ENCODE measurements around the gene ZMAT3. TPM values are rescaled to one million over a fixed set of nuclear protein-coding genes. Genes with fewer than 3 reads are reported as not detected.
"Not testable (repeated sequence)": the region's sequence is repeated elsewhere in the genome, so short reads cannot be mapped to it uniquely, and the experiment has no call there.

Gene ZMAT3
- total and polyA plus RNA-seq, 3 experiments from 2014 or later, result 10.7 to 16.3 (median 14.7) TPM

GRCh38 chr3:179067839-179068238 is 3.8 kb downstream of the ZMAT3 start:
- no peak for DNase-seq
- H3K9me3 Mint-ChIP-seq, result no peaks in the 10 kb centered on the region

GRCh38 chr3:179067291-179067690 is 4.3 kb downstream of the ZMAT3 start:
- H3K4me1 Mint-ChIP-seq, result peaks cover 28 to 65% (median 64%) of the 10 kb centered on the region in 3 donors
- H3K27ac Mint-ChIP-seq, result peak overlapping the region in 1 of 8 donors; percentile 81
- H3K9me3 Mint-ChIP-seq, result no peaks in the 10 kb centered on the region
- no peak for DNase-seq
- no peaks in the 10 kb centered on the region for H3K27me3 Mint-ChIP-seq
- peaks cover 6 to 46% (median 12%) of the 10 kb centered on the region in 3 donors for H3K36me3 Mint-ChIP-seq
- ChIA-PET POLR2A (no interaction called here), CTCF (interaction anchor here (1.4 kb wide), 1 partner anchor 249 kb away, joined by 4 read pairs; no protein-coding TSS in a partner anchor)
- Histone ChIP-seq H3K9me3 (ENCODE audit: low read length) (no peaks in the 10 kb centered on the region), H3K4me3 (ENCODE audit: low read length) (no peak overlapping the region), H3K27ac (ENCODE audit: low read depth, low read length) (no peak overlapping the region), H3K36me3 (ENCODE audit: insufficient read depth, low read length) (no peaks in the 10 kb centered on the region), H3K4me1 (ENCODE audit: insufficient read depth, low read length) (peaks cover 32% of the 10 kb centered on the region), H3K27me3 (ENCODE audit: insufficient read depth, low read length, poor library complexity, severe bottlenecking) (no peaks in the 10 kb centered on the region)
- H3K4me3 Mint-ChIP-seq, result peak overlapping the region in 1 of 7 donors; percentile 44

More at GRCh38 chr3:179067839-179068238, 3.8 kb downstream of the ZMAT3 start:
- H3K36me3 Mint-ChIP-seq, result peaks cover 6 to 43% (median 12%) of the 10 kb centered on the region in 3 donors
- peaks cover 26 to 63% (median 62%) of the 10 kb centered on the region in 3 donors for H3K4me1 Mint-ChIP-seq
- POLR2A ChIA-PET, result no interaction called here
- H3K4me3 ChIP-seq (ENCODE audit: low read length), result no peak overlapping the region
- H3K9me3 ChIP-seq (ENCODE audit: low read length), result no peaks in the 10 kb centered on the region
- peak overlapping the region in 2 of 7 donors; percentile 22 to 44 for H3K4me3 Mint-ChIP-seq
- H3K4me1 ChIP-seq (ENCODE audit: insufficient read depth, low read length), result peaks cover 31% of the 10 kb centered on the region
- no peak overlapping the region for H3K27ac ChIP-seq (ENCODE audit: low read depth, low read length)
- no peaks in the 10 kb centered on the region for H3K36me3 ChIP-seq (ENCODE audit: insufficient read depth, low read length)
- no peaks in the 10 kb centered on the region for H3K27me3 Mint-ChIP-seq
- peak overlapping the region in 2 of 8 donors; percentile 21 to 33 for H3K27ac Mint-ChIP-seq
- CTCF ChIA-PET, result interaction anchor here (1.4 to 3.8 kb wide), 2 partner anchors 52 to 248 kb away, joined by 4 to 12 read pairs; no protein-coding TSS in a partner anchor
- H3K27me3 ChIP-seq (ENCODE audit: insufficient read depth, low read length, poor library complexity, severe bottlenecking), result no peaks in the 10 kb centered on the region

- no peak for DNase-seq
- no peak overlapping the region for H3K27ac ChIP-seq (ENCODE audit: low read depth, low read length)
- ChIA-PET POLR2A (no interaction called here), CTCF (interaction anchor here (1.2 to 1.6 kb wide), 2 partner anchors 49 to 252 kb away, joined by 3 to 9 read pairs; no protein-coding TSS in a partner anchor)
- Mint-ChIP-seq H3K36me3 (peaks cover 10 to 57% (median 16%) of the 10 kb centered on the region in 3 donors), H3K4me1 (peaks cover 23 to 64% (median 56%) of the 10 kb centered on the region in 3 donors), H3K27ac (no peak overlapping the region), H3K27me3 (no peaks in the 10 kb centered on the region), H3K4me3 (no peak overlapping the region), H3K9me3 (no peaks in the 10 kb centered on the region)
- H3K4me3 ChIP-seq (ENCODE audit: low read length), result no peak overlapping the region
- no peaks in the 10 kb centered on the region for H3K9me3 ChIP-seq (ENCODE audit: low read length)
- H3K27me3 ChIP-seq (ENCODE audit: insufficient read depth, low read length, poor library complexity, severe bottlenecking), result no peaks in the 10 kb centered on the region
- H3K36me3 ChIP-seq (ENCODE audit: insufficient read depth, low read length), result no peaks in the 10 kb centered on the region
- H3K4me1 ChIP-seq (ENCODE audit: insufficient read depth, low read length), result peaks cover 11% of the 10 kb centered on the region
These were observed 7.6 kb downstream of the ZMAT3 start for GRCh38 chr3:179063945-179064560.

GRCh38 chr3:179056326-179056725 is 15.3 kb downstream of the ZMAT3 start:
- ChIA-PET CTCF (no interaction called here), POLR2A (no interaction called here)
- Histone ChIP-seq H3K27me3 (ENCODE audit: insufficient read depth, low read length, poor library complexity, severe bottlenecking) (no peaks in the 10 kb centered on the region), H3K9me3 (ENCODE audit: low read length) (no peaks in the 10 kb centered on the region), H3K4me3 (ENCODE audit: low read length) (no peak overlapping the region), H3K4me1 (ENCODE audit: insufficient read depth, low read length) (no peaks in the 10 kb centered on the region), H3K27ac (ENCODE audit: low read depth, low read length) (no peak overlapping the region), H3K36me3 (ENCODE audit: insufficient read depth, low read length) (no peaks in the 10 kb centered on the region)
- H3K27me3 Mint-ChIP-seq, result no peaks in the 10 kb centered on the region
- peaks cover 16 to 41% (median 19%) of the 10 kb centered on the region in 3 donors for H3K36me3 Mint-ChIP-seq
- H3K4me1 Mint-ChIP-seq, result peaks cover 13 to 30% (median 24%) of the 10 kb centered on the region in 3 donors
- peaks cover 0 to 4% (median 0%) of the 10 kb centered on the region in 5 donors for H3K9me3 Mint-ChIP-seq
- H3K4me3 Mint-ChIP-seq, result no peak overlapping the region
- no peak overlapping the region for H3K27ac Mint-ChIP-seq
- no peak for DNase-seq

- H3K27me3 Mint-ChIP-seq; POLR2A ChIA-PET; H3K27ac Mint-ChIP-seq; H3K36me3 ChIP-seq (ENCODE audit: insufficient read depth, low read length); H3K4me1 ChIP-seq (ENCODE audit: insufficient read depth, low read length); DNase-seq; H3K9me3 ChIP-seq (ENCODE audit: low read length); H3K4me3 Mint-ChIP-seq; H3K4me3 ChIP-seq (ENCODE audit: low read length); H3K9me3 Mint-ChIP-seq; CTCF ChIA-PET; H3K27me3 ChIP-seq (ENCODE audit: insufficient read depth, low read length, poor library complexity, severe bottlenecking); H3K27ac ChIP-seq (ENCODE audit: low read depth, low read length): not testable (repeated sequence)
- H3K4me1 Mint-ChIP-seq, result peaks cover 20 to 29% (median 28%) of the 10 kb centered on the region in 3 donors
- peaks cover 22 to 32% (median 24%) of the 10 kb centered on the region in 3 donors for H3K36me3 Mint-ChIP-seq
These were observed 17.0 kb downstream of the ZMAT3 start for GRCh38 chr3:179054565-179054964.

GRCh38 chr3:179046497-179047353 is 24.9 kb downstream of the ZMAT3 start:
- H3K27me3 ChIP-seq (ENCODE audit: insufficient read depth, low read length, poor library complexity, severe bottlenecking), result no peaks in the 10 kb centered on the region
- no peak for DNase-seq
- no peak overlapping the region for H3K4me3 ChIP-seq (ENCODE audit: low read length)
- H3K9me3 ChIP-seq (ENCODE audit: low read length), result no peaks in the 10 kb centered on the region
- no peak overlapping the region for H3K4me3 Mint-ChIP-seq
- H3K36me3 ChIP-seq (ENCODE audit: insufficient read depth, low read length), result no peaks in the 10 kb centered on the region
- no peaks in the 10 kb centered on the region for H3K27me3 Mint-ChIP-seq
- peak overlapping the region in 1 of 8 donors; percentile 11 for H3K27ac Mint-ChIP-seq
- no peak overlapping the region for H3K27ac ChIP-seq (ENCODE audit: low read depth, low read length)
- POLR2A ChIA-PET, result no interaction called here
- H3K4me1 Mint-ChIP-seq, result peaks cover 46 to 59% (median 57%) of the 10 kb centered on the region in 3 donors
- H3K9me3 Mint-ChIP-seq, result peaks cover 0 to 2% (median 0%) of the 10 kb centered on the region in 5 donors
- CTCF ChIA-PET, result interaction anchor here (1.0 to 1.6 kb wide), 2 partner anchors 26 to 270 kb away, joined by 3 read pairs; no protein-coding TSS in a partner anchor
- H3K36me3 Mint-ChIP-seq, result peaks cover 7 to 23% (median 15%) of the 10 kb centered on the region in 3 donors
- H3K4me1 ChIP-seq (ENCODE audit: insufficient read depth, low read length), result peaks cover 5% of the 10 kb centered on the region

- Histone ChIP-seq H3K9me3 (ENCODE audit: low read length) (no peaks in the 10 kb centered on the region), H3K27ac (ENCODE audit: low read depth, low read length) (no peak overlapping the region), H3K27me3 (ENCODE audit: insufficient read depth, low read length, poor library complexity, severe bottlenecking) (no peaks in the 10 kb centered on the region), H3K36me3 (ENCODE audit: insufficient read depth, low read length) (no peaks in the 10 kb centered on the region), H3K4me1 (ENCODE audit: insufficient read depth, low read length) (peaks cover 5% of the 10 kb centered on the region), H3K4me3 (ENCODE audit: low read length) (no peak overlapping the region)
- H3K27ac Mint-ChIP-seq, result peak overlapping the region in 2 of 8 donors; percentile 21 to 52
- peaks cover 7 to 27% (median 20%) of the 10 kb centered on the region in 3 donors for H3K36me3 Mint-ChIP-seq
- DNase-seq, result no peak
- ChIA-PET POLR2A (no interaction called here), CTCF (interaction anchor here (1.0 to 1.6 kb wide), 2 partner anchors 25 to 271 kb away, joined by 3 read pairs; no protein-coding TSS in a partner anchor)
- H3K27me3 Mint-ChIP-seq, result no peaks in the 10 kb centered on the region
- H3K4me1 Mint-ChIP-seq, result peaks cover 47 to 63% (median 61%) of the 10 kb centered on the region in 3 donors
- H3K9me3 Mint-ChIP-seq, result peaks cover 0 to 1% (median 0%) of the 10 kb centered on the region in 5 donors
- H3K4me3 Mint-ChIP-seq, result no peak overlapping the region
These were observed 25.7 kb downstream of the ZMAT3 start for GRCh38 chr3:179045719-179046402.
